ENCODE measurements around the gene QPRT. TPM values are rescaled to one million over a fixed set of nuclear protein-coding genes. Genes with fewer than 3 reads are reported as not detected.
A peak's percentile ranks its signal among the peaks of the same experiment; 100 is the strongest.

The QPRT gene
- total and polyA plus RNA-seq, 2 of the 8 experiments (the other 6 are each of a cell fraction or from before 2014, with no cell fraction given), result 89.0 to 102 TPM

DNA sequence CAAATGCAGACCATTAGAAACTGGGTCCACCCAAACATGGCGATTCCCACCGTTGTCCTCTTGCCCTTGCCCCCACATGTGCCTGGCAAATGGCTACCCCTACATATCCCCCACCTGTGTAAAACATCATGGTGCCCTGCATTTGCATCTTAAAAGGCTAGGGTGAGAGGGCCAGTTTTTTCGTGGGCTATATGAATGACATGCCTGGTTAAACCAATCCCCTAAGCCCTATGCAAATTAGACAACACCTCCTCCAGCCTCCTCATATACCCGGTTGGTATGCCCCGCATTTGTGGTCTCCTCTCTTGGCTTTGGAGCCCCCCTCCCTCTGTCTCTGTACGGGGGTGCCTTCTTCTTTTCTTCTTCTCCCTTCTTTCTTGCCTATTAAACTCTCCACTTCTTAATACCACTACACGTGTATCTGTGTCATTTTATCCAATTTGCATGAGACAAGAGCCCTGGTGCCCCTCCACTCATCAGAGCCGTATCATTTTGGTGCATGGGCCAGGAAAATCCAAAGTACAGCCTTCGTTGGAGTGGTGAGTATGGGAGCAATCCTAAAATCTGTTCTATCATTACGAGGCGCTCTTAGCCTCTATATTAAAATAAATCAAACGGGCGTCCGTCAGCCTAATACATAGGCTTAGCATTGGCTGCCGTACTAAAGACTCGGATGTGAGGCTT, 30.1 kb downstream of the QPRT start (continued):
- TF ChIP-seq, protein P1, sequence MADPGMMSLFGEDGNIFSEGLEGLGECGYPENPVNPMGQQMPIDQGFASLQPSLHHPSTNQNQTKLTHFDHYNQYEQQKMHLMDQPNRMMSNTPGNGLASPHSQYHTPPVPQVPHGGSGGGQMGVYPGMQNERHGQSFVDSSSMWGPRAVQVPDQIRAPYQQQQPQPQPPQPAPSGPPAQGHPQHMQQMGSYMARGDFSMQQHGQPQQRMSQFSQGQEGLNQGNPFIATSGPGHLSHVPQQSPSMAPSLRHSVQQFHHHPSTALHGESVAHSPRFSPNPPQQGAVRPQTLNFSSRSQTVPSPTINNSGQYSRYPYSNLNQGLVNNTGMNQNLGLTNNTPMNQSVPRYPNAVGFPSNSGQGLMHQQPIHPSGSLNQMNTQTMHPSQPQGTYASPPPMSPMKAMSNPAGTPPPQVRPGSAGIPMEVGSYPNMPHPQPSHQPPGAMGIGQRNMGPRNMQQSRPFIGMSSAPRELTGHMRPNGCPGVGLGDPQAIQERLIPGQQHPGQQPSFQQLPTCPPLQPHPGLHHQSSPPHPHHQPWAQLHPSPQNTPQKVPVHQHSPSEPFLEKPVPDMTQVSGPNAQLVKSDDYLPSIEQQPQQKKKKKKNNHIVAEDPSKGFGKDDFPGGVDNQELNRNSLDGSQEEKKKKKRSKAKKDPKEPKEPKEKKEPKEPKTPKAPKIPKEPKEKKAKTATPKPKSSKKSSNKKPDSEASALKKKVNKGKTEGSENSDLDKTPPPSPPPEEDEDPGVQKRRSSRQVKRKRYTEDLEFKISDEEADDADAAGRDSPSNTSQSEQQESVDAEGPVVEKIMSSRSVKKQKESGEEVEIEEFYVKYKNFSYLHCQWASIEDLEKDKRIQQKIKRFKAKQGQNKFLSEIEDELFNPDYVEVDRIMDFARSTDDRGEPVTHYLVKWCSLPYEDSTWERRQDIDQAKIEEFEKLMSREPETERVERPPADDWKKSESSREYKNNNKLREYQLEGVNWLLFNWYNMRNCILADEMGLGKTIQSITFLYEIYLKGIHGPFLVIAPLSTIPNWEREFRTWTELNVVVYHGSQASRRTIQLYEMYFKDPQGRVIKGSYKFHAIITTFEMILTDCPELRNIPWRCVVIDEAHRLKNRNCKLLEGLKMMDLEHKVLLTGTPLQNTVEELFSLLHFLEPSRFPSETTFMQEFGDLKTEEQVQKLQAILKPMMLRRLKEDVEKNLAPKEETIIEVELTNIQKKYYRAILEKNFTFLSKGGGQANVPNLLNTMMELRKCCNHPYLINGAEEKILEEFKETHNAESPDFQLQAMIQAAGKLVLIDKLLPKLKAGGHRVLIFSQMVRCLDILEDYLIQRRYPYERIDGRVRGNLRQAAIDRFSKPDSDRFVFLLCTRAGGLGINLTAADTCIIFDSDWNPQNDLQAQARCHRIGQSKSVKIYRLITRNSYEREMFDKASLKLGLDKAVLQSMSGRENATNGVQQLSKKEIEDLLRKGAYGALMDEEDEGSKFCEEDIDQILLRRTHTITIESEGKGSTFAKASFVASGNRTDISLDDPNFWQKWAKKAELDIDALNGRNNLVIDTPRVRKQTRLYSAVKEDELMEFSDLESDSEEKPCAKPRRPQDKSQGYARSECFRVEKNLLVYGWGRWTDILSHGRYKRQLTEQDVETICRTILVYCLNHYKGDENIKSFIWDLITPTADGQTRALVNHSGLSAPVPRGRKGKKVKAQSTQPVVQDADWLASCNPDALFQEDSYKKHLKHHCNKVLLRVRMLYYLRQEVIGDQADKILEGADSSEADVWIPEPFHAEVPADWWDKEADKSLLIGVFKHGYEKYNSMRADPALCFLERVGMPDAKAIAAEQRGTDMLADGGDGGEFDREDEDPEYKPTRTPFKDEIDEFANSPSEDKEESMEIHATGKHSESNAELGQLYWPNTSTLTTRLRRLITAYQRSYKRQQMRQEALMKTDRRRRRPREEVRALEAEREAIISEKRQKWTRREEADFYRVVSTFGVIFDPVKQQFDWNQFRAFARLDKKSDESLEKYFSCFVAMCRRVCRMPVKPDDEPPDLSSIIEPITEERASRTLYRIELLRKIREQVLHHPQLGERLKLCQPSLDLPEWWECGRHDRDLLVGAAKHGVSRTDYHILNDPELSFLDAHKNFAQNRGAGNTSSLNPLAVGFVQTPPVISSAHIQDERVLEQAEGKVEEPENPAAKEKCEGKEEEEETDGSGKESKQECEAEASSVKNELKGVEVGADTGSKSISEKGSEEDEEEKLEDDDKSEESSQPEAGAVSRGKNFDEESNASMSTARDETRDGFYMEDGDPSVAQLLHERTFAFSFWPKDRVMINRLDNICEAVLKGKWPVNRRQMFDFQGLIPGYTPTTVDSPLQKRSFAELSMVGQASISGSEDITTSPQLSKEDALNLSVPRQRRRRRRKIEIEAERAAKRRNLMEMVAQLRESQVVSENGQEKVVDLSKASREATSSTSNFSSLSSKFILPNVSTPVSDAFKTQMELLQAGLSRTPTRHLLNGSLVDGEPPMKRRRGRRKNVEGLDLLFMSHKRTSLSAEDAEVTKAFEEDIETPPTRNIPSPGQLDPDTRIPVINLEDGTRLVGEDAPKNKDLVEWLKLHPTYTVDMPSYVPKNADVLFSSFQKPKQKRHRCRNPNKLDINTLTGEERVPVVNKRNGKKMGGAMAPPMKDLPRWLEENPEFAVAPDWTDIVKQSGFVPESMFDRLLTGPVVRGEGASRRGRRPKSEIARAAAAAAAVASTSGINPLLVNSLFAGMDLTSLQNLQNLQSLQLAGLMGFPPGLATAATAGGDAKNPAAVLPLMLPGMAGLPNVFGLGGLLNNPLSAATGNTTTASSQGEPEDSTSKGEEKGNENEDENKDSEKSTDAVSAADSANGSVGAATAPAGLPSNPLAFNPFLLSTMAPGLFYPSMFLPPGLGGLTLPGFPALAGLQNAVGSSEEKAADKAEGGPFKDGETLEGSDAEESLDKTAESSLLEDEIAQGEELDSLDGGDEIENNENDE (IDR thresholded peaks at IDR 0.05; ENCODE audit: insufficient replicate concordance, low read length), result no peak
- TF ChIP-seq KDM4A (IDR thresholded peaks at IDR 0.05; ENCODE audit: low read depth, low read length, severe bottlenecking) (no peak), POU5F1 (IDR thresholded peaks at IDR 0.05; ENCODE audit: low read depth, low read length) (no peak; the same call in 1 of the 2 replicates), CBX5 (IDR thresholded peaks at IDR 0.05; ENCODE audit: low read depth, low read length) (no peak), JUN (IDR thresholded peaks at IDR 0.05; ENCODE audit: low read depth, low read length) (no peak), RBBP5 (IDR thresholded peaks at IDR 0.05; ENCODE audit: borderline replicate concordance, low read depth, low read length) (no peak), TAF7 (optimal IDR thresholded peaks at IDR 0.05; ENCODE audit: borderline replicate concordance, low read depth, low read length) (peak; percentile 82), BCL11A (IDR thresholded peaks at IDR 0.05; ENCODE audit: low read depth in 2 of 2, low read length in 2 of 2) (no peak)
